MM.1S (cell line): ENCODE data around the gene ADAM23.

Source experiments
- EZH2 ChIP-seq: fragments of 300-600 bp; sonication (generic); optimal IDR thresholded peaks from 2 replicates; pipeline ENCODE3; 2017; ENCODE audit warnings: low read depth, mild to moderate bottlenecking, antibody characterized with exemption, low read length, mixed read lengths
- EZH2phosphoT487 ChIP-seq: fragments of 300-600 bp; sonication (generic); IDR thresholded peaks from 2 replicates; pipeline ENCODE4 v1.6.1; 2018; ENCODE audit warnings: antibody characterized with exemption, low read length
- TF ChIP-seq, protein P1 (sequence below): fragments of 300-600 bp; sonication (generic); IDR thresholded peaks from 2 replicates; pipeline ENCODE4 v1.5.1; 2016; ENCODE audit warnings: antibody characterized with exemption, low read length, mixed read lengths

DNA sequence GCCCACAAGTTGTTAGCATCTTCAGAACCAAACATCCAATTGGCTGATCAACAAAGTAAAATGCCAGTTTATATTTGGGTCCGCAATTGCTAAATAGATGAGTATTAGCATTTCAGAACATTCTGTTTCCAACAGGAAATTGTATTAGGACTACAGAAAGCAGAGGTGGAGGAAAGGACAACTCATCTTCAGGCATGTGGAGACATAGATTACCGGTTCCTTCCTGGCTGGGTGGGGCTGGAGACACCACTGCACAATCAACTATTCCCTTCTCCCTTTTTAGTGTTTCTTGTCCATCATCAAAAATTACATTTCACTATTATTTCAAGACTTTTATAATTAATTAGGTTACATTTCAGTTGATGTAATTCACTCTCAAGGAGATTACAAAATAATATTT is 83.8 kb downstream of the ADAM23 start:
- TF ChIP-seq, protein P1, sequence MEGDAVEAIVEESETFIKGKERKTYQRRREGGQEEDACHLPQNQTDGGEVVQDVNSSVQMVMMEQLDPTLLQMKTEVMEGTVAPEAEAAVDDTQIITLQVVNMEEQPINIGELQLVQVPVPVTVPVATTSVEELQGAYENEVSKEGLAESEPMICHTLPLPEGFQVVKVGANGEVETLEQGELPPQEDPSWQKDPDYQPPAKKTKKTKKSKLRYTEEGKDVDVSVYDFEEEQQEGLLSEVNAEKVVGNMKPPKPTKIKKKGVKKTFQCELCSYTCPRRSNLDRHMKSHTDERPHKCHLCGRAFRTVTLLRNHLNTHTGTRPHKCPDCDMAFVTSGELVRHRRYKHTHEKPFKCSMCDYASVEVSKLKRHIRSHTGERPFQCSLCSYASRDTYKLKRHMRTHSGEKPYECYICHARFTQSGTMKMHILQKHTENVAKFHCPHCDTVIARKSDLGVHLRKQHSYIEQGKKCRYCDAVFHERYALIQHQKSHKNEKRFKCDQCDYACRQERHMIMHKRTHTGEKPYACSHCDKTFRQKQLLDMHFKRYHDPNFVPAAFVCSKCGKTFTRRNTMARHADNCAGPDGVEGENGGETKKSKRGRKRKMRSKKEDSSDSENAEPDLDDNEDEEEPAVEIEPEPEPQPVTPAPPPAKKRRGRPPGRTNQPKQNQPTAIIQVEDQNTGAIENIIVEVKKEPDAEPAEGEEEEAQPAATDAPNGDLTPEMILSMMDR, result no peak
- no peak for TF ChIP-seq EZH2
- TF ChIP-seq EZH2phosphoT487, result no peak
